HG02678 (cell line): ENCODE measurements around the gene NF2.
A peak's percentile ranks its signal among the peaks of the same experiment; 100 is the strongest.
"Not testable (repeated sequence)": the region's sequence is repeated elsewhere in the genome, so short reads cannot be mapped to it uniquely, and the experiment has no call there.

ENCODE experiments used
- ATAC-seq: cut with Tn5 transposase; IDR thresholded peaks from one replicate; pipeline ENCODE4 v1.9.1; 2021; ENCODE audit warnings: mild to moderate bottlenecking, moderate library complexity; ENCODE audit not compliant: unreplicated experiment

Gene NF2

GRCh38 chr22:29603358-29604075 lies at the start of gene NF2:
Gene NF2 (plus strand): TSS chr22:29603633. CDS start chr22:29603999, 366 bp downstream.
- ATAC-seq: peak; percentile 96

DNA sequence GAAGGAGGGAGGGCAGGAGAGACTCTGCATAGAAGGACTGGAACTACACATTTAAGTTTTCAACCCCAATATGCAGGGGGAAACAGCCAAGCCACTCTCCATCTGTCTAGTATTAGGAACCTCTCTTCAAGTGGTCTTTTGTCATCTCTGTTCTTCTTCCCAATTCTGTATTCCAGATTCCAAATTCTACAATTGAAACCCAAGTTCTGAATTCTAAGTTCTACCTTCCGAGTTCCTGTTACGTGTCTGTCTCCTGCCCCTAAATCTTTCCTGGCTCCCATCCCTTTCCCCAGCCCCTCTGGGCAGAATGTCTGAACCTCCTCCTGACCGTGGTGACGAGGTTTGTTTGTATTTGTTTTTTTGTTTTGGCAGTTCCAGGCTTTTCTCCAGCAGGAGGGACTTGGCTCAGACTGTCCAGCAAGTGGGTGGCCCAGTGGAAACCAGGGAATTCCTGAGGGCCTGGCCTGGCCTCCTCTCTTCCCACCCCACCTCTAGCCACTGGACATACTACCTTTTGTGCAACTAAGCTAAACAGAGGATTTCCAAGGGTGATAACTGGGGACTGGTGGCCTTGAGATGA lies 48.3 kb upstream of the NF2 start:
- no peak for ATAC-seq

- ATAC-seq: no peak
Observed at GRCh38 chr22:29559030-29559429, 44.4 kb upstream of the NF2 start.

DNA sequence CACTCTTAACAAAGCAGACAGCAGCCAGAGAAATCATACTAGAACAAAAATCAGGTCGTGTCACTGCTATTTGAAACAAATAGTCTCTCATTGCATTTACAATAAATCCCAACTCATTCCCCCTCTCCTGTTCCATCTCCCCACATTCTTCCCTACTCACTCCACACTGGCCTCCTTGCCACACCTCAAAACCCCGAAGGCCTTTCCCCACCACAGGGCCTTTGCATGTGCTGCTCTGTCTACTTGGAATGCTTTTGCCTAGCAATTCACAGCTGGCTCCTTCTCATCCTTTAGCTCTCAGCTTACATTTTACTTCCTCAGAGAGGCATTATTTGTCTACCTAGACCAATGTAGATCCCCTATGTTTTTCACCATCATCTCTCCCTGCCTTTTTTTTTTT lies 43.6 kb upstream of the NF2 start:
- ATAC-seq: no peak

GRCh38 chr22:29563652-29564460 lies 39.6 kb upstream of the NF2 start:
- no peak for ATAC-seq

DNA sequence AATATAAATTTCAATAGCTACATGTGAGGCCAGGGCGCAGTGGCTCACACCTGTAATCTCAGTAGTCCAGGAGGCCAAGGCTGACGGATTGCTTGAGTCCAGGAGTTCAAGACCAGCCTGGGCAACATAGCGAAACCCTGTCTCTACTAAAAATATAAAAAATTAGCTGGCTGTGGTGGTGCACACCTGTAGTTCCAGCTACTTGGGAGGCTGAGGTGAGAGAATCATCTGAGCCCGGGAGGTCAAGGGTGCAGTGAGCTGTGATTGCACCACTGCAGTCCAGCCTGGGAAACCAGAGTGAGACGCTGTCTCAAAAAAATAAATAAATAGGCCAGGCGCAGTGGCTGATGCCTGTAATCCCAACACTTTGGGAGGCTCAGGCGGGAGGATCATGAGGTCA lies 36.9 kb upstream of the NF2 start:
- not testable (repeated sequence) for ATAC-seq

DNA sequence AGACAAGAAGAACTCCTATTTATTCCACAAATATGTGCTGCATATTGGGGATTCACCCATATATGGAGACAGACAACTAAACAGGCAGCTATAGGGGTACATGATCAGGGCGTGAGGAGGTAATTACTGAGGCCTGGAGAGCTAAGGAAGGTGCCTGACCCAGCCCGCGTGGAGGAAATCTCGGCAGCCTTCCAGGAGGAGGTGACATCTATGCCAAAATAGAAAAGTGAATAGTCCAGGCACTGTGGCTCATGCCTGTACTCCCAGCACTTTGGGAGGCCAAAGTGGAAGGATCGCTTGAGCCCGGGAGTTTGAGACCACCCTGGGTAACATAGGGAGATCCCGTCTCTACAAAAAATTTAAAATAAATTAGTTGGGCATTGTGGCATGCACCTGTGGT lies 36.1 kb upstream of the NF2 start:
- no peak for ATAC-seq

DNA sequence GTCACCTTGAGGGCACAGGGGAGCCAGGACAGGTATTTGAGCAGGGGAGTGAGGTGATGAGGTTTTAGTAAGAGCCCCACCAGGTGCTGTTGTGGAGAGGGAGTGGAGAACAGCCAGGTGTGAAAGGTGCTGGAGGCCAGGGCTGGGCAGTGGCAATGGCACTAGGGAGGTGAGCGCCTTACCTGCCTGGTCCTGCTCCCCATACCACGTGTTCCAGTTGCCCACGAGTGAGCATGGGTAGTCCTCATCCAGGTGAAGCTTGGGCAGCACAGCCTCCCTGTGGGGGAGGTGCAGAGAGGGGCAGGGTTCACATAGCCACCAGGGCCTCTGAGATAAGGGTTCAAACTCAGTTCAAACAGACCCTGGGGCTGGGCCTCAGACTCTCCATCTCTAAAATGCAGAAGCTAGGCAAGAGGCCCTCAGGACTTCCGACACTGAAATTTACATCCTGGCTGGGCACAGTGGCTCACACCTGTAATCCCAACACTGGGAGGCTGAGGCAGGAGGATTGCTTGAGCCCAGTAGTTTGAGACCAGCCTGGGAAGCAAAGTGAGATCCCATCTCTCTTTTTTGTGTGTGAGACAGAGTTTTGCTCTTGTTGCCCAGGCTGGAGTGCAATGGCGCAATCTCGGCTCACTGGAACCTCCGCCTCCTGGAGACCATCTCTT lies 34.3 kb upstream of the NF2 start:
- no peak for ATAC-seq

DNA sequence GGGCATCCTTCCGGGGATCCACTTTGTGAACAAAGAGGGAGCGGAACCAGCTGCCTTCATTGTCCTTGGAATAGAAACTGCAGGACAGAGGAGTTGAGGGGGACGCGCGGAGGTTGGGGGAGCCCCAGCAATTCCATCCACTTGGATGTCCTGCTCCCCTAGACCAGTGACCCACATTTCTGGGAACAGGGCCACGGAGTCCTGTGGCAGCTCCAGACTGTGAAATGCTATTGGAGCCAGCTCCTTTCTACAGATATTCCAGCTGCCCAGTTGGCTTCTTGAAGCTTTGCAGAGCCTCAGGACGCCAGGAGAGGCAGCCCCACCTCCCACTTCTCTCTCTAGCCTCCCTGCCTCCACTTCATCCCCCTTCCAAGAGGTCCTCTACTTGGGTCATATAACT lies 33.0 kb upstream of the NF2 start:
- no peak for ATAC-seq

GRCh38 chr22:29570912-29571549 lies 32.4 kb upstream of the NF2 start:
- ATAC-seq: no peak

DNA sequence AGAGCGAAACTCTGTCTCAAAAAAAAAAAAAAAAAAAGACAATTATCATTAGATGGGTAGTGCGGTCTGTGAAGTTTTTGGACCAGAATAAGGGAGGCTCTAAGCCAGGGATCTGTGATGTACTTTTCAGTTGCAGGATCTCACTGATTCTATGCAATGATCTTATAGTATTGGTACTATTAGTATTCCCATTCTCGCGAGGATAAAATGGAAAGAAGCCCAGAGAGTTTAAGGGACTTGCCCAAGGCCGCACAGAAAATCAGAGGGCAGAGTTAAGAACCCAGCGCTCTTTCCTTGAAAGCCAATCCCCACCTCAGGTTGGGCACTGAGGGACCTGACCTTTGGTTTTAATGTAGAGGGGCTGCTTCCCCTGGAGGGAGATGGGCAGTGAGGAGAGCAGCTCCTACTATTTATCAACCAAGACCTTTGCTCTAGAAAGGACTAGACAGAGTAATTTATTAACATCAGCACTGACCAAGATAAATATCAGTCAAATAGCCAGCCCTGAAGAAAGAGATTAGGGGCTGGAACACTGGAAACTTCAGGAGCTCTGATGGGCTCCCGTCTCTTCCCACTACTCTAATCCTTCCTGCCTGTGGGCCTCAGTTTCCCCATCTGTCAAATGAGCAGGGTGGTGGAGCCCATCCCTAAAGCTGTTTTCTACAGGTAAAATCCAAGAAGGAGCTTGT lies 28.5 kb upstream of the NF2 start:
- ATAC-seq: no peak

- no peak for ATAC-seq
Observed at GRCh38 chr22:29578462-29579200, 24.8 kb upstream of the NF2 start.

- ATAC-seq: no peak
Observed at GRCh38 chr22:29580200-29580810, 23.1 kb upstream of the NF2 start.

GRCh38 chr22:29581799-29582198 lies 21.6 kb upstream of the NF2 start:
- ATAC-seq: no peak

- ATAC-seq: no peak
Observed at GRCh38 chr22:29584975-29585374, 18.5 kb upstream of the NF2 start.

GRCh38 chr22:29586193-29586705 lies 17.2 kb upstream of the NF2 start:
- ATAC-seq: not testable (repeated sequence)

GRCh38 chr22:29587938-29588699 lies 15.3 kb upstream of the NF2 start:
- ATAC-seq: no peak

DNA sequence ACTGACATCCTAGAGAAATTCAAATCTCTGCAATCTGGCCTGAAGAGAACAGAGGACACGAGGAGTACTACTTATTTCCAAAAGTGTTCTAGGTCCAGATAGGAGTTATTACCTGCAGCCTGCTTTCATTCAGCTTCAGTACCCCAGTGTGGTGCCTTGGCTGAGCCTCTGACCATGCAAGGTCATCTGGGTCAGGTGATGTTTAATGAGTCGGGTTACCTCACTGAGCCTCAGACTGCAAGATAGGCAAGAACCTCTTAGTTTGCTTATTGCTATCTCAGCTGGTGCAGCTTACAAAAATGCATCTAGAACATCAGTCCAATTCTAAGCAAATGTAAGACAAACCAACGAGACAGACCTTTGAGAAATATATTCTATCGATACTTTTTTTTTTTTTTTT lies 9.5 kb upstream of the NF2 start:
- no peak for ATAC-seq
